Panc1 (cell line): ENCODE measurements around the gene DMRT3. TPM values are rescaled to one million over a fixed set of nuclear protein-coding genes. Genes with fewer than 3 reads are reported as not detected.

ENCODE experiments used
- ATAC-seq: fragments of 200-7000 bp; cut with Tn5 transposase; 2 replicates; pipeline ENCODE4 v1.9.1; 2020; ENCODE audit warnings: mild to moderate bottlenecking, moderate library complexity
- BruUV-seq: library from RNA; stranded (reverse); fragments of 400-500 nt; replicated peaks from 2 replicates; lab custom pipeline; 2021; lab: Mats Ljungman, UMichigan
- CTCF ChIA-PET: fragments of 300-600 bp; sonication (Branson Sonifier 250); formaldehyde crosslinking; loops from one replicate; lab custom pipeline; 2022; ENCODE audit warnings: antibody characterized with exemption; lab: Charles Lee
- POLR2A ChIA-PET: fragments of 300-600 bp; sonication (Branson Sonifier 250); formaldehyde crosslinking; loops from one replicate; lab custom pipeline; 2022; ENCODE audit warnings: antibody characterized with exemption; lab: Charles Lee
- DNase-seq: peaks from one replicate; pipeline ENCODE4 v3.0.0-alpha.2; 2010; ENCODE audit warnings: low read depth, low spot score
- H3K27ac ChIP-seq: 2 replicates; pipeline ENCODE4 v1.5.1; 2011; ENCODE audit warnings: mild to moderate bottlenecking, low read length, inconsistent platforms
- H3K27me3 ChIP-seq: fragments of 200-500 bp; sonication (Bioruptor generic); 2 replicates; pipeline ENCODE4 v1.6.0; 2014; ENCODE audit warnings: low read length, inconsistent platforms; ENCODE audit not compliant: control insufficient read depth, insufficient read depth
- H3K36me3 ChIP-seq: fragments of 200-500 bp; sonication (Bioruptor generic); 2 replicates; pipeline ENCODE4 v1.5.1; 2014; ENCODE audit warnings: inconsistent platforms, mild to moderate bottlenecking, low read length, moderate library complexity; ENCODE audit not compliant: control insufficient read depth, insufficient read depth
- H3K4me1 ChIP-seq: 2 replicates; pipeline ENCODE4 v1.5.1; 2011; ENCODE audit warnings: inconsistent platforms, mild to moderate bottlenecking, low read length, moderate library complexity; ENCODE audit not compliant: control insufficient read depth, insufficient read depth
- H3K4me3 ChIP-seq, 2 experiments: 2 replicates each; pipeline ENCODE4 v1.5.1; 2011 to 2012; ENCODE audit warnings: low read depth in 2 of 2, low read length in 2 of 2, mild to moderate bottlenecking in 2 of 2, inconsistent platforms in 1 of 2, moderate library complexity in 1 of 2
- H3K9me3 ChIP-seq: fragments of 200-500 bp; sonication (Bioruptor generic); 2 replicates; pipeline ENCODE4 v1.5.1; 2014; ENCODE audit warnings: low read depth, mild to moderate bottlenecking, inconsistent platforms, low read length, moderate library complexity; ENCODE audit not compliant: control insufficient read depth, insufficient read depth
- CTCF ChIP-seq: fragments of 450-650 bp; IDR thresholded peaks from 2 replicates; pipeline ENCODE4 v1.5.1; 2017; ENCODE audit warnings: mild to moderate bottlenecking
- POLR2AphosphoS5 ChIP-seq: IDR thresholded peaks from 2 replicates; pipeline ENCODE4 v1.6.1; 2012; ENCODE audit warnings: mild to moderate bottlenecking, low read depth, low read length, moderate library complexity
- REST ChIP-seq, 2 experiments: IDR thresholded peaks; 2 replicates each; pipeline ENCODE4 v1.6.1; 2011 to 2012; ENCODE audit warnings: low read depth in 2 of 2, control low read depth in 1 of 2, low read length in 1 of 2, mild to moderate bottlenecking in 1 of 2, moderate library complexity in 1 of 2; ENCODE audit not compliant: insufficient read depth in 1 of 2
- SIN3A ChIP-seq: IDR thresholded peaks from 2 replicates; pipeline ENCODE4 v1.6.1; 2012; ENCODE audit warnings: low read depth, mild to moderate bottlenecking, low read length, moderate library complexity, borderline replicate concordance; ENCODE audit not compliant: insufficient read depth
- TCF7L2 ChIP-seq: IDR thresholded peaks from 2 replicates; pipeline ENCODE4 v1.6.1; 2011; ENCODE audit warnings: mild to moderate bottlenecking, low read depth, low read length, inconsistent platforms
- in situ Hi-C: cut with HindIII; loops from 2 replicates; pipeline ENCODE4 v1.10.0; 2016; ENCODE audit warnings: low sequenced_read_pairs, low pct_unique_long_range_greater_than_20kb
- intact Hi-C: fragments of 100-400 bp; cut with micrococcal nuclease; formaldehyde crosslinking; loops from one replicate; pipeline ENCODE4 v1.10.0; 2022; ENCODE audit not compliant: unreplicated experiment
- total RNA-seq: library from RNA; stranded (reverse); gene quantifications from one replicate; pipeline ENCODE4 v1.2.1, GENCODE V29; 2021; ENCODE audit not compliant: unreplicated experiment

The DMRT3 gene
- total RNA-seq, 1 experiment from 2014 or later = not detected

DNA sequence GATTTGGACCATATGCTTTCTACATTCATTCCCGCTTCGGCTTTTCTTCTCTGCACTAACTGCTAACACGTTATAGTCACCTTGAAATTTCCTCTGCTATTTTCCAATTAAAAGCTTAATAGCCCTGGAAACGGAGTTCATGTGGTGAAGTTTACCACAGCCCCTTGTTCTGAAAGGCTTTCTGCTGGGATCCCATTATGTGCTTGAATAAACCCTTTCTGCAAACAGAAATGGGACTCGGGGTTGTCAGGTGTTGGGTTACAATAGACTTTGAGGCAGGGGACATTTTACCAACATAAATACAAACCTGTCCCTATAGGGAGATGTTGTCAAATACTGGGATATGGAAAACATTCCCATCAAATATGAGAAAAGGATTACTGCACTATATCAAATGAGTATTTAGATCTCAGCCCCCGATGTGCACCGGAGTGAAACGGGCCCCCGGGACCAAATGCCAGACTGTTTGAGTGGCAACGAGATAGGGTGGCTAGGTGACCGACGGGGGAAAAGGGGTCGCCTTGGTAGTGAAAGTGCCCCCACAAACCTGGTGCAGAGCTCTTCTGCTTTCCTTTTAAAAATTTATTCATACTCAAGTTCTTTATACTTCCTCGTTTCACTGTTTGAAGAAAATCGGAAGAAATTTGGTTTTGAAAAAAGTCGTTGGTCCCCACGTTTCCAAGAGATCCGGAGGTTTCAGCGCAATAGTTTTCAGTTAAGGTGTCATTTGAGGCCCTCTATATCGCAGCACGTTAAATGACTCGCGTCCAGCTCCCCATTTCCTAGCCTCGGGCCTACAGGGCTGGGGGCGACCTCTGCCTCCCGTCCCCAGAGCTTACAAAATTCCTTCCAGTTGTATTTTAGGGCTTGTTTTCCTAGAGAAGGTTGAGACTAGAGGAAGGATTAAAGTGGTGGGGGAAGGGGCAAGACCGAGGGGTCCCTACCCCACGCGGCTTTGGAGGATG is 2.1 kb upstream of the DMRT3 start:
- in situ Hi-C loops = no loop called here
- TF ChIP-seq TCF7L2 = no peak
- no peak overlapping the region for H3K27ac ChIP-seq
- intact Hi-C loops = no loop called here
- no peaks in the 10 kb centered on the region for H3K4me1 ChIP-seq
- BruUV-seq = no TSS peak
- ATAC-seq (no peak), DNase-seq (no peak)
- ChIA-PET CTCF (no interaction called here), POLR2A (no interaction called here)
- no peaks in the 10 kb centered on the region for H3K9me3 ChIP-seq
- no peaks in the 10 kb centered on the region for H3K27me3 ChIP-seq
- H3K36me3 ChIP-seq = no peaks in the 10 kb centered on the region
- H3K4me3 ChIP-seq = no peak overlapping the region

DNA sequence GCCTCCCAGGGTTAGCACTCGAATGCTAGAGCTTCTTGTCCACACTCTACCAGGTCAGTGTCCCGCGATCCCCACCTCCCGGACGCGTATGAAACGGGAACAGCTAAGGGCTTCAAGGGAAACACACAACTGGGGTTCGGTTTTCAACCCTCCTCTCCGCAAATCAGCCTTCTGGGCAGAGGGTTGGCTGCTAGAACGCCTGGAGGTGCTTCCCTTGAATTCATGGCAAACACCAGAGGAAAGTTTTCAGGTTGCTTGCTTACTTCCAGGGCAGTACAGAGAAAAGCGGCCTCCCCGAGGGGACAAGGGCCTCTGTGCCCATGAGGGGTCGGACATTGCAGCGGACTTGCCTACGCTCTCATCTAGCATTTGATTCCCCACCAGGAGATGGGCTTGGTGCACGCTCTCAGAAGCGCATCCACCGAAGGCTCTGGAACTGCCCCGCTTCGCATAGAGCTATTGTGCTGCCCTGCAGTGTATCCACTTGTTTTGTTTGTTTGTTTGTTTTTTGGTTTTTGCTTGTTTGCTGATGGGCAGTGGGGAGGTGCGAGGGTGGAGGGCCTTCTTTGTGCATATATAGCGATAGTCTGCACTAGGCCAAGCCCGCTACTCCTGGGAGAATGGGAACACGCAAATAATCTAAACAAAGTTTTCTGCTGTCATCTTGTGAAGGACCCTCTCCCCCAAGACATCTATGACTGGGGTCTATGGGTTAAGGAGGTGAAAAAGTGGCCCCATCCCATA is 1.3 kb upstream of the DMRT3 start:
- in situ Hi-C loops (no loop called here), intact Hi-C loops (no loop called here)
- ATAC-seq (no peak), DNase-seq (no peak)
- POLR2A ChIA-PET = no interaction called here
- no TSS peak for BruUV-seq
- H3K4me3 ChIP-seq = no peak overlapping the region
- no peaks in the 10 kb centered on the region for H3K36me3 ChIP-seq
- H3K4me1 ChIP-seq = no peaks in the 10 kb centered on the region
- no peak overlapping the region for H3K27ac ChIP-seq
- H3K9me3 ChIP-seq = no peaks in the 10 kb centered on the region
- TF ChIP-seq TCF7L2 (no peak), SIN3A (no peak), REST (IDR thresholded peaks at IDR 0.05; ENCODE audit: insufficient read depth in 1 of 2, low read depth in 2 of 2, low read length in 1 of 2) (no peak), POLR2AphosphoS5 (no peak), CTCF (no peak)
- H3K27me3 ChIP-seq = no peaks in the 10 kb centered on the region
- CTCF ChIA-PET = no interaction called here
